Stimulated activated naive CD4-positive, alpha-beta T cell (primary cell): ENCODE results near the gene ABHD8.
"Not testable (repeated sequence)": the region's sequence is repeated elsewhere in the genome, so short reads cannot be mapped to it uniquely, and the experiment has no call there.

Source experiments
- DNase-seq, 6 experiments: peaks; one replicate each; lab custom pipeline; 2025; lab: John Stamatoyannopoulos, UW

ABHD8 gene

DNA sequence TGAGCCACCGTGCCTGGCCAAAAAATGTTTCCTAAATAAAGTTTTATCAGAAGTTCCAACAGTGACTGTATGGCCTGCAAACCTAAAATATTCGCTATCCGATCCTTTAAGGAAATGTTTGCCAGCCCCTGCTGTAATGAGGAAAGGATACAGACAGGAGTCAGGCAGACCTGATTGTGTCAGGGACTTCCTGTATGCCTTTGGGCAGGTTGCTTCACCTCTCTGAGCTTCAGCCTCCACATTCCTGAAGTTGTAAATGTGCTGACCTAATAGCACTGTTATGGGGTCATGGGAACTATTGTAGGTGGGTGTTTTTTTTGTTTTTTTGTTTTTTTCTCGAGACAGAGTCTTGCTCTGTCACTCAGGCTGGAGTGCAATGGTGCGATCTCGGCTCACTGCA lies 6.2 kb downstream of the ABHD8 start:
- no peak for DNase-seq

DNA sequence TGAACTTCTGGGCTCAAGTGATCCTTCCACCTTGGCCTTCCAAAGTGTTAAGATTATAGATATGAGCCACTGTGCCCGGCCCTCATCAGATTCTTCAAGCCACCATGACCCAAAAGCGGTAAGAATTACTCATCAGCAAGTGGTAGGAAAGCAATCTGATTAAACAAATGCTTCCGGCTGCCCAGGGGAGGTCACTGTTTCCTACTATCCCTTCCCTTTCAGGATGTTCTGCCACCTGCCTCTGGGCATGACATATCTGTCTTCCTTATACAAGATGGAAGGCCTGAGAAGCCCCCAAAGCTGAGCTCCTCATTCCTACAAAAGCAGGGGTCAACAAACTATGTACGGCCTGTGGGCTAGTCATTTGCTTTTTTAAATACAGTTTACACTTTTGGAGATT lies 7.0 kb downstream of the ABHD8 start:
- DNase-seq, result no peak

DNA sequence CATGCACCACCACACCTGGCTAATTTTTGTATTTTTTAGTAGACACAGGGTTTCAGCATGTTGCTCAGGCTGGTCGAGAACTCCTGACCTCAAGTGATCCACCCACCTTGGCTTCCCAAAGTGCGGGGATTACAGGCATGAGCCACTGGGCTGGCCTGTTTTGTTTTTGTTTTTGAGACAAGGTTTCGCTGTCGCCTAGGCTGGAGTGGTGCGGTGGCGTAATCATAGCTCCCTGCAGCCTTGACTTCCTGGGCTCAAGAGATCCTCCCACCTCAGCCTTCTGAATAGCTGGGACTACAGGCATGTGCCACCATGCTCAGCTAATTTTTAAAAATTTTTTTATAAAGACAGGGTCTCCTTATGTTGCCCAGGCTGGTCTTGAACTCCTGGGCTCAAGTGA lies 7.7 kb downstream of the ABHD8 start:
- DNase-seq, result not testable (repeated sequence)

DNA sequence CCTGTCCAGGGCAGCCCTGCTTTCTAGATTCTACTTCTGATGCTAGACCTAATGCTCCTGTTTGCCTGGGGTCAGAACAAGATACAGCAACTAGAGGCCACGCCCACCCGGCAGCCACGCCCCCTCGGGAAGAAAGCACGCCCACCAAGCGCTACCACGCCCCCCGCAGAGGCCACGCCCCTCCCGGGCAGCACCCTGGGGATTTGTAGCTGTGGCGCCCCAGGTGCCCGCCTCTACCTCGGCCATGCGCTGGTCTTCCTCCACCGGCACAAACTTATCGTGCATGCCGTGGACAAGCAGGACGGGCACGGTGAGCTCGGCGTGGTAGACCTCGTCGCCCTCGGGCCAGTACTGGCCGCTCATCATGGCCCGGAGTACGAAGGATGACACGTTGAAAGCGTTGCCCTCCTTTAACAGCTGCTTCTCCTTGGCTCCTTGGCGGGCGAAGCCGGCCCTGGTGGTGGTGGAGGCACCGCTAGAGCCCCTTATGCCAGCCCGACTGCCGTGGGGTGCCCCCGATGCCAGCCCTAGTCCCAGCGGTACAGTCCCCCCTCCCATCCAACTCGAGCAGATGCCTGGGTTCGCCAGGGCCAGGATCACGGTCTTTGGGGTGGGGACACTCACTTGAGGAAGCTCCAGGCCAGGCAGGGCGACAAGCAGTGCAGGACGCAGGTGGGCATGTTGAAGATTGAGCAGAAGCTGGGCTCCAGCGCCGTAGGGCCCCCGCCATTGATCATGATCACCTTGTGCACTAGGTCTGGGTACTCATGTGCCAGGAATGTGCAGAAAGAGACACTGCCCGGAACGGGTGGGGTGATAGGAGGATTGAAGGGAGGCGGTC lies 9.0 kb downstream of the ABHD8 start:
- DNase-seq, result peak in 4 of 6 experiments; percentile 17 to 39 (median 20)

DNA sequence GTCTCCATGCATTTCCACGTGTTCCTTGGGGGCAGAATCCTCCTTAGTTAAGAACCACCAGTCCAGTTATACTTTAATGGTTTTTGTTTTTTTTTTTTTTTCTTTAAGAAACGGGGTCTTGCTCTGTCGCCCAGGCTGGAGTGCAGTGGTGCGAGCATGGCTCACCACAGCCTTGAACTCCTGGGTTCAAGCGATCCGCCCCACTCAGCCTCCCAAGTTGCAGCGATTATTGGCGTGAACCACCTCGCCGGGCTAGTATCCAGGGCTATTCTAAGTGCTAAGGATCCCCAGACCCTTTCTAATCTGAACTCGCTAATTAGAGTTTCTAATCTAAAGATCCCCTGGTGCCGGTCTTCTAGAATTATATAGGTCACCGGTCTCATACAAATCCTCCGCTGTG lies 9.6 kb downstream of the ABHD8 start:
- no peak for DNase-seq

DNA sequence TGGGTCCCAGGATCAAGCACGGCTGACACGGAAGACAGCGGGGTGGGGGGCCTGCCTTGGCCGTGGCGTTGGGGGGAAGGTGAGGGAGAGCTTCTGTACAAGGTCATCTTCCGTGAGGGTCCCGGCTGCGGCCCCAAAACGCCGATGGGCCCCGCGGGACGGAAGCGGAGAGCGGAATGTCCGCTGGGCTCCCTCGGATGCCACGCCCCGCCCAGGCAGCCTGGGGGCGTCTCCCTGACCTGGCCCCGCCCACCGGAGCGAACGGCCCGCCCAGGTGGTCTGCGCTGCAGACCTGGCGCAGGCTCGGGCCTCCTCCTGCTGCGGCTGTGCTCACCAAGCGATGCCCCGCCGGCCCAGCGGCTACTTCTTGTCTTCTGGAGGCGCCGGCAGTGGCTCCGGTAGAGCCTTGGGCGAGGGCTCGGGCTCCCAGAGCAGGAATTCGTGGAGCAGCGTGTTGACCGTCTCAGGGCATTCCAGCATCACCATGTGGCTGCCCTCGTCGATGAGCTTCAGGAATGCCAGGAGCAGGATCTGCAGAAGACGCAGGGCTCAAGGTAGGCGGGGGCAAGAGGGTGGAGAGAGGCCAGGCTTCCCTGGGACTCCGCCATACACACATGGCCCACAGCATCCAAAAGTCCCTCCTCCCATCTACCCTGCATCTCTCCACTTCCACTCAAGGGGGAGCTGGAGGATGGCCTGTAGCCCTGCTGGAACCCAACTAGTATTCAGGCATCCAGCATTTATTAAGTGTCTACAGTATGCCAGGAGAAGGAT lies 10.7 kb downstream of the ABHD8 start:
- peak; percentile 69 to 80 (median 73) for DNase-seq

DNA sequence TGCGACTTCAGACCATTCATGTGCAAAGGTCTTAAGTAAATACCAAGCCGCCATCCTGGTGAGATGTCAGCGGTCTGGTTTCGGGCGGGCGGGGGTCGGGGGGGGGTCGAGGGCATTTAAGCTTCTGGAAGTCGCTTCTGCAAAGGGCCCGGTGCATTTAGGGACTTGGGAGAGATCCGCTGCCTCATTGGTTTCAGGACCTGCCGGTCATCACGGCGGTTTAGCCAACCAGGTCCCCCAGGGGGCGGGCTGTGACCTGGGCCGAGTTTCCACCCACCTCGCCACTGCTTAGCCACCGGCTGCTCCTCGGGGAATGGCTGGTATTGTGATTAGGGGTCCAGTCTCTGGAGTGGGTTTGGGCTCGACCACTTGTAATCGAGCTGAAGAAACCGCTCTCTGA lies 13.7 kb downstream of the ABHD8 start:
- DNase-seq, result peak in 2 of 6 experiments; percentile 12 to 13

DNA sequence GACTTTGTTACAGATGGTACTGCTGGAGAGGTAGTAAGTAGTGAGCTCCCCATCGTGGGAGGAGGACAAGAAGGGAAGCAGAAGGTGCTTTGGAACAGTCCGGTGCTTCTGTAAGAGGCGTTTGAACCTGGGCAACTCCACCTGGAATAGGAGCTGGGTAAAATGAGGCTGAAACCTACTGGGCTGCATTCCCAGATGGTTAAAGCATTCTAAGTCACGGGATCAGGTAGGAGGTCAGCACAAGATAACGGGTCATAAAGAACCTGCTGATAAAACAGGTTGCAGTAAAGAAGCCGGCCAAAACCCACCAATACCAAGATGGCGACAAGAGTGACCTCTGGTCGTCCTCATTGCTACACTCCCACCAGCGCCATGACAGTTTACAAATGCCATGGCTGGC lies 16.5 kb downstream of the ABHD8 start:
- no peak for DNase-seq

DNA sequence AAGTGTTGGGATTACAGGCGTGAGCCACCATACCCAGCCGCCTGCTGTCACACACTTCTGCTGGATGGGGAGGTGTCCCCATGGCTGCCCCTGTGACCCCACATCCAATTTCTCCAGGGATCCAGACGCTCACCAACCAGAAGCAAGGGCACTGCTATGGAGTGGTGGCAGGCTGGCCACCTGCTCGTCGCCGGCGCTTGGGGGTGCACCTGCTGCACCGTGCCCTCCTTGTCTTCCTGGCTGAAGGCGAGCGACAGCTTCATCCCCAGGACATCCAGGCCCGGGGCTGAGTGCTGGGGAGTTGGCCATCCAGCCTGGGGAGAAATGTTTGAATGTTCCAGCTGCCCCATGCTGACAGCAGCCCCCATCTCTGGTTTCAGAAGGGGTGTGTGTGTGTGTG lies 17.0 kb downstream of the ABHD8 start:
- no peak for DNase-seq

DNA sequence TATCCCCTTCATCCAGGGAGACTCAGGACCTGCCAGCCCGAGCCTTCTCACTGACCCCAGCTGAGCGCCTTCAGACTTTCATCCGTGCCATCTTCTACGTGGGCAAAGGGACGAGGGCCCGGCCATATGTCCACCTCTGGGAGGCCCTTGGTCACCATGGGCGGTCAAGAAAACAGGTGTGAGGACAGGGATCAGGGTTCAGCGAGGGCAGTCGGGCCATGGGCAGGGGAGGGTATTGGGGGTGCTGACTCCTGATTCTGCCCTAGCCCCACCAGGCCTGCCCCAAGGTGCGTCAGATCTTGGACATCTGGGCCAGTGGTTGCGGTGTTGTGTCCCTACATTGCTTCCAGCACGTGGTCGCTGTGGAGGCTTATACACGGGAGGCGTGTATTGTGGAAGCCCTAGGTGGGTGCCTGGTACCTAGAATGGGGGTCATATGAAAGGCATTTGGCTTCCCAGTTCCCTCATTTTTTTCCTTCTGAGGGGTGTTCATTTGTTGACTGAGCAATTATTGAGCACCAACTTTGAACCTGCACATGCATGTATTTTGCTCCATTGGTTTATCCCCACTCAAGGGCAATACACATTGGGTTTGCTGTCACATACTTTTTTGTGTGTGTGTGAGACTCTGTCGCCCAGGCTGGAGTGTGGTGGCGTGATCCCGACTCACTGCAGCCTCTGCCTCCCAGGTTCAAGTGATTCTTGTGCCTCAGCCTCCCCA lies 17.6 kb downstream of the ABHD8 start:
- no peak for DNase-seq

DNA sequence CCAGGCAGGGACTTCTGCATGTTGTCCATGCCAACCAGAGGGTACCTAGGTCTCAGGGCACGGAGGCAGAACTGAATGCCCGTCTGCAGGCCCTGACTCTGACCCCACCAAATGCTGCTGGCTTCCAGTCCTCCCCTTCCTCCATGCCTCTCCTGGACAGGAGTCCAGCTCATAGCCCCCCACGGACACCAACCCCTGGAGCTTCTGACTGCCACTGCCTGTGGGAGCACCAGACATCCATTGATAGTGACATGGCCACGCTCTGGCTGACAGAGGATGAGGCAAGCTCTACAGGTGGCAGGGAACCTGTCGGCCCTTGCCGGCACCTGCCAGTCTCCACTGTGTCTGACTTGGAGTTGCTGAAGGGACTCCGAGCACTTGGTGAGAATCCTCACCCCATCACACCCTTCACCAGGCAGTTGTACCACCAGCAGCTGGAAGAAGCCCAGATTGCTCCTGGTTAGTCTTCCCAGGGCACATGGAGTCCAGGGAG lies 19.7 kb downstream of the ABHD8 start:
- no peak for DNase-seq

DNA sequence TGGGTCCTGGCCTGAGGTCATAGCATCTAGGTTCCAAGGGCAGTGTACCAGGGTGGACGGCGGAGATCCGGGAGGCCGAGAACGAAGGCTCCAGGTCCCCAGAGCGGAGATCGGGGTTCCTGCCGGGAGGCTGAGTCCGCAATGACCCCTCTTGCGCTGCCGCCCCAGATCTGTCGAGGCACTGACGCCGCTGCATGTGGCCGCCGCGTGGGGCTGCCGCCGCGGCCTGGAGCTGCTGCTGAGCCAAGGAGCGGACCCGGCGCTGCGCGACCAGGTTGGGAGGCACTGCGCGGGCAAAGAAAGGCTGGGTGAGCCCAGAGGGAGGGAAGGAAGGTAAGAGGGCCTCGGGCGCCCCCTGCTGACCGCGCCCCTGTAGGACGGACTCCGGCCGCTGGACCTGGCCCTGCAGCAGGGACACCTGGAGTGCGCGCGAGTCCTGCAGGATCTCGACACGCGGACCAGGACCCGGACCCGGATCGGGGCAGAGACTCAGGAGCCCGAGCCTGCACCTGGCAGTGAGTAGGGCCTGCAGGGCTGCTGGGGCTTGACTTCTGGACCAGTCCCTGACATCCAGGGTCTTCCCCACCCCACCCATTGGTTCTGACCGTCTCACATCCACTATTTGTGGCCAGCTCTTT lies 20.6 kb downstream of the ABHD8 start:
- peak; percentile 47 to 74 (median 69) for DNase-seq

DNA sequence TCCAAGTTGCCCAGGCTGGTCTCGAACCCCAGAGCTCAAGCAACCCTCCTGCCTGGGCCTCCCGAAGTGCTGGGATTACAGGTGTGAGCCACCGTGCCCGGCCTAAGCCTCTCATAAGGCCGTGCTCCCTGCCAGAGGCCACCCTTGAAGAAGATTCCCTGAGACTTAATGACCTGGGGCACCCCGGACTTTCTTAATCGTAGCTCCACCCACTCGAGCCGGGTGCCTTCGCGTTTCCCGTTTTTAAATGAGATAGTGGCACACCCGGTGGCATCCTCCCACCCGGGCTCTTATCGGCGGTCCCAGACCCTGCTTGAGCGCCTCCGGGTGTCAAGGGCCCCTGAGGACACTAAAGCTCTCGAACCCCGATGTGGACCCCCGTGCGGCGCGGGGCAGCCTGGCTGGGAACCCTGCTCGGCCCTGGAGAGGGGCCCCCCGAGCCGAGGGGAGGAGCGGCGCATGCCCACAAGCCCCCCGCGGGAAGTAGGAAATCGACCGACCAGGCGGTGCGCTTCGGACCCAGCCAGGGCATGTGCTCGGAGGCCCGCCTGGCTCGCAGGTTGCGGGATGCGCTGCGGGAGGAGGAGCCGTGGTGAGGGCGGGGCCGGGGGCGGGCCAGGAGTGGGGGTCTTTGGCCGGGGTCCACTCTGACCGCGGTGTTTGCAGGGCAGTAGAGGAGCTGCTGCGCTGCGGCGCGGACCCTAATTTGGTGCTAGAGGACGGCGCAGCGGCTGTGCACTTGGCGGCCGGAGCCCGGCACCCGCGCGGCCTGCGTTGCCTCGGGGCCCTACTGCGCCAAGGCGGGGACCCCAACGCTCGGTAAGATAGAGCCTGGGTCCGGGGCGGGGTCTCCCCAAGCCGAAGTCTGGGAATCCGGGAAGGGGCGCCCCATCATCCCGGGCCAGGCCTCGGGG lies 21.6 kb downstream of the ABHD8 start, which contains the start of gene ANKLE1:
ANKLE1 (plus strand) TSS at position 511 of the 914 bp plus-strand sequence; CDS start at position 531, 20 bp downstream.
- DNase-seq, result peak in 2 of 6 experiments; percentile 15 to 28

DNA sequence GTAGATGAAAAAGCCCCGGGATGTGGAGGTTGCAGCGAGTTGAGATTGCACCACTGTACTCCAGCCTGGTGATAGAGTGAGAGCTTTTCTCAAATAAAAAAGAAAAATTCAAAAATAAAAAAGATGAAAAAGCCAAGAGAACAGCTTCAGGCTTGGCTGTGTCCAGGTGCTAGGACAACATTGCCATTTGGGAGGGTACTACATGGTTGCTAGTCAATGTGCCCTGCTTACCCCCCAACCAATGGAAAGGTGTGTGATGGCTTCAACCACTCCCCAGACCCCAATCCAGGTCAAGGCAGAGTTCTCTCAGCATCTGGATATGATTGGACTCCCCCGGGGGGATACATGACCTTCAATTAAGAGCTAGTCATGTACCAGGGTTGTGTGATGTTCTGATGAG lies 23.8 kb downstream of the ABHD8 start:
- no peak for DNase-seq

DNA sequence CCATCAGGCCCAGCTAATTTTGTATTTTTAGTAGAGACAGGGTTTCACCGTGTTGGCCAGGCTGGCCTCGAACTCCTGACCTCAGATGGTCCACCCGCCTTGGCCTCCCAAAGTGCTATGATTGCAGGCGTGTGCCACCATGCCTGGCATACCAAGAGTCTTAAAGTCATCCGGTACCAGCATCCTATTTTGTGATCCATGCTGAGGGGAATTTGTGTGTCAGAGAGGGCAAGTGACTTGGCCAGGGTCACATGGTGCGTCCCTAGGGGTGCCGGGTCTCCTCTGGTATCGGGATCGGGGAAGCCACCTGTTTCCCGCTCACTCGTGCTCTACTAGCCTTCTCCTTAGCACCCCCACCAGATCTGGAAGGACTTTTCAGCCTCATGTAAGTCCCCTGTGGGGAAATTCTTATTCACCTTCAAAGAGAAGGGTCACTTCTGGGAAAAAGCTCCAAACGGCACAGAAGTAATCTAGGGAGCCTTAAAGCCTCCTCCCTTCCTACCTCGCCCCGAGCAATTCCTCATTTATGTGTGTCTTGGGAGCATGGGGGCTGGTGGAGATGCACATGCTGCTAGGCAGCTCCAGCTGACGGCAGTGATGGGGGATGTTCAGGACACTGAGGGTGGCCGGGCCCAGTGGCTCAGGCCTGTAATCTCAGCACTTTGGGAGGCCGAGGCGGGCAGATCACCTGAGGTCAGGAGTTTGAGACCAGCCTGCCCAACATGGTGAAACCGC lies 27.6 kb downstream of the ABHD8 start:
- no peak for DNase-seq

DNA sequence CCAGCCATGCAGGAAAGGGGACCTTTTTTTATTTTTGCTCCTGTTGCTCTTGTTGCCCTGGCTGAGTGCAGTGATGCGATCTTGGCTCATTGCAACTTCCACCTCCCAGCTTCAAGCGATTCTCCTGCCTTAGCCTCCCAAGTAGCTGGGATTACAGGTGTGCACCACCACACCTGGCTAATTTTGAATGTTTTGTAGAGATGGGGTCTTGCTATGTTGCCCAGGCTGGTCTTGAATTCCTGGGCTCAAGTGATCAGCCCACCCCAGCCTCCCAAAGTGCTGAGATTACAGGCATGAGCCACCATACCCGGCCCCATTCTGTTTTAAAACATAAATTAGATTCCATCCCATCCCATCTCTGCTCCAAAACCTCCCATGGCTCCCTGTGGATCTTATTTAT lies 28.3 kb downstream of the ABHD8 start:
- not testable (repeated sequence) for DNase-seq

DNA sequence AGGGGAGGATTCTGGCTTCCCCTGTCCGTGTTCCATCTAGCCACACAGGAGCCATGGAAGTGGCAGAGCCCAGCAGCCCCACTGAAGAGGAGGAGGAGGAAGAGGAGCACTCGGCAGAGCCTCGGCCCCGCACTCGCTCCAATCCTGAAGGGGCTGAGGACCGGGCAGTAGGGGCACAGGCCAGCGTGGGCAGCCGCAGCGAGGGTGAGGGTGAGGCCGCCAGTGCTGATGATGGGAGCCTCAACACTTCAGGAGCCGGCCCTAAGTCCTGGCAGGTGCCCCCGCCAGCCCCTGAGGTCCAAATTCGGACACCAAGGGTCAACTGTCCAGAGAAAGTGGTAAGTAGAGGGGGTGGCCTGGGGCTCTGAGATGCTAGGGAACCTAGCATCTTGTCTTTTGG lies 34.5 kb downstream of the ABHD8 start:
- no peak for DNase-seq

DNA sequence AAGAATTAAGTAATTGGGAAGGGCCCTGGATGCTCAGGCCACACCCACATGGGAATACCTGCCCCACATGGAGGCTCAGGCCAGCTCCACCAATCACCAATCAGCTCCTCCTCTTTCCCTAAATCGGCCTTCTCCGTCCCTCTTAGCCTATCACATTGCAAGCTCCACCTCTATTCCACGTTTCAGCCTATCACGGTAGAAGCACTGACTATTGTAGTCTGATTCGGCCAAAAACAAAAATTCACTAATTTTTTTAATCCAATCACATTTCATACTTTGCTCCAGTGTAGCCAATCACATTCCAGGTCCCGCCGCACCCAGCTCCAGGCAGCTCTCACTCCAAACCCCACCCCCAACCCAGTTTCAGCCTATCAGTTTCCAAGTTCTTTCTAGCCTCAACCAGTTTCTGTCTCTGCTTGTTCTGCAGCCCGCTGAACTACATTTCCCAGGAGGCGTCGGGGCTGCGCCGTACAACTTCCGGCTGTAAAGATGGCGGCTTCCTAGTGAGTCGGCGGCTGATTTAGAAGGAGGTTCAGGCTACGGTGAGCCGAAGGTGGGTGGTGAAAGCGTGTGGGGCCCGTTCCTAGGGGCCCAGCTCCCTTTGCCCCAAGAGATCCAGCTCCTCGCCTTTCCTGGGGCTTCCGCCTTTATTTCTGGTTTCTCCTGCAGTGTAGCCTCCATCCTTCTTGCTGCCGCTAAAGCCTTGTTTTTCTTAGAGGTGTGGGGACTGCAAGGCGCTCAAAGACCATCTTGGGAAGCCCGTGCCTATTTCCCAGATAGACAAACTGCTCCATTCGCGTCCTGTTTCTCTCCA lies 36.0 kb downstream of the ABHD8 start, which contains the start of gene BABAM1:
BABAM1 (plus strand) TSS at position 469 of the 814 bp plus-strand sequence. CDS start 1,364 bp downstream, outside the sequence.
- DNase-seq, result peak; percentile 84 to 98 (median 96)

DNA sequence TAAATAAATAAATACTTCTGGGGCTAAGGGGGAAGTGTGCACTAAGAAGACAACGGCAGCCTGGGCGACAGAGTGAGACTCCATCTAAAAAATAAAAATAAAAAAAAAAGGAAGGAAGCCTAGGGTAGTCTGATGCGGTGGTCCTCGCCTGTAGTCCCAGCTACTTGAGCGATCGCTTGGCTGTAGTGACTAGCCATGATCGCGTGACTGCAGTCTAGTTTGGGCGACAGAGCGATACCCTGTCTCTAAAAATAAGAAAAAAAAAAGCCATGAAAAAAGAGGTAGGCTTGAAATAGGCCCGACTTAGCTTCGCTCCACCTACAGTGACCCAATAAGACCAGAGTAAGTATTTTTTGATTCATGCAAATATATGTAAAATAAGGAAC lies 36.6 kb downstream of the ABHD8 start:
- no peak for DNase-seq
